ENCODE results near the gene RPL22. TPM values are rescaled to one million over a fixed set of nuclear protein-coding genes. Genes with fewer than 3 reads are reported as not detected.
A peak's percentile ranks its signal among the peaks of the same experiment; 100 is the strongest.

Gene RPL22
- total RNA-seq, 1 experiment from 2014 or later = 441 TPM

- ChIA-PET POLR2A (no interaction called here), CTCF (interaction anchor here (0.6 to 2.6 kb wide), 10 partner anchors 10 to 137 kb away, joined by 3 to 15 read pairs (median 4); no protein-coding TSS in a partner anchor)
- Mint-ChIP-seq H3K36me3 (no peaks in the 10 kb centered on the region), H3K27me3 (ENCODE audit: low read depth) (peaks cover 3% of the 10 kb centered on the region; the same call in 1 of the 2 replicates), H3K27ac (no peak overlapping the region), H3K9me3 (no peaks in the 10 kb centered on the region), H3K4me1 (no peaks in the 10 kb centered on the region), H3K4me3 (no peak overlapping the region)
- peak; percentile 96 for TF ChIP-seq GABPB1 (CRISPR knock-in tag; IDR thresholded peaks at IDR 0.05)
- no peak for TF ChIP-seq CDX4 (CRISPR knock-in tag; IDR thresholded peaks at IDR 0.05; ENCODE audit: borderline replicate concordance)
- ATAC-seq (no peak), DNase-seq (ENCODE audit: low spot score) (no peak)
These were observed 28.6 kb downstream of the RPL22 start for GRCh38 chr1:6170742-6171201.

GRCh38 chr1:6170116-6170741, 29.2 kb downstream of the RPL22 start:
- Mint-ChIP-seq H3K36me3 (no peaks in the 10 kb centered on the region), H3K4me1 (no peaks in the 10 kb centered on the region), H3K4me3 (no peak overlapping the region), H3K27ac (no peak overlapping the region), H3K27me3 (ENCODE audit: low read depth) (peaks cover 3% of the 10 kb centered on the region; the same call in 1 of the 2 replicates), H3K9me3 (no peaks in the 10 kb centered on the region)
- TF ChIP-seq ZNF121 (CRISPR knock-in tag; IDR thresholded peaks at IDR 0.05) (no peak), USF1 (CRISPR knock-in tag; IDR thresholded peaks at IDR 0.05) (no peak), TP53 (CRISPR knock-in tag; IDR thresholded peaks at IDR 0.05) (no peak), ZNF396 (CRISPR knock-in tag; IDR thresholded peaks at IDR 0.05; ENCODE audit: borderline replicate concordance) (no peak), AR (CRISPR knock-in tag; IDR thresholded peaks at IDR 0.05) (no peak), ZNF671 (CRISPR knock-in tag; IDR thresholded peaks at IDR 0.05) (no peak), AFF4 (CRISPR knock-in tag; IDR thresholded peaks at IDR 0.05; ENCODE audit: borderline replicate concordance) (no peak), ZNF263 (CRISPR knock-in tag; IDR thresholded peaks at IDR 0.05; ENCODE audit: low read depth) (no peak), MAX (CRISPR knock-in tag; IDR thresholded peaks at IDR 0.05) (no peak)
- DNase-seq (ENCODE audit: low spot score) (no peak), ATAC-seq (no peak)
- POLR2A ChIA-PET = no interaction called here
- CTCF ChIA-PET = interaction anchor here (0.6 to 2.6 kb wide), 6 partner anchors 9 to 1531 kb away, joined by 3 to 15 read pairs (median 4); no protein-coding TSS in a partner anchor

GRCh38 chr1:6168947-6169586, 30.3 kb downstream of the RPL22 start:
- ATAC-seq = no peak
- POLR2A ChIA-PET = no interaction called here

More at GRCh38 chr1:6168947-6169586, 30.3 kb downstream of the RPL22 start:
- TF ChIP-seq E2F1 (CRISPR knock-in tag; IDR thresholded peaks at IDR 0.05) (no peak), RELA (CRISPR knock-in tag; IDR thresholded peaks at IDR 0.05; ENCODE audit: borderline replicate concordance) (no peak), FOXK1 (CRISPR knock-in tag; IDR thresholded peaks at IDR 0.05) (no peak), JAZF1 (CRISPR knock-in tag; IDR thresholded peaks at IDR 0.05) (no peak), SP1 (CRISPR knock-in tag; conservative IDR thresholded peaks at IDR 0.05) (no peak), SMAD4 (CRISPR knock-in tag; IDR thresholded peaks at IDR 0.05) (no peak), NFYB (CRISPR knock-in tag; conservative IDR thresholded peaks at IDR 0.05; ENCODE audit: low read depth) (no peak), FOXP1 (CRISPR knock-in tag; IDR thresholded peaks at IDR 0.05; ENCODE audit: borderline replicate concordance) (no peak), CBFB (CRISPR knock-in tag; IDR thresholded peaks at IDR 0.05; ENCODE audit: low read depth) (no peak), TP53 (CRISPR knock-in tag; IDR thresholded peaks at IDR 0.05) (no peak)
- DNase-seq (ENCODE audit: low spot score) = no peak
- H3K27ac Mint-ChIP-seq = no peak overlapping the region
- no peaks in the 10 kb centered on the region for H3K9me3 Mint-ChIP-seq
- no peaks in the 10 kb centered on the region for H3K4me1 Mint-ChIP-seq
- H3K27me3 Mint-ChIP-seq (ENCODE audit: low read depth) = peaks cover 3% of the 10 kb centered on the region; the same call in 1 of the 2 replicates
- H3K36me3 Mint-ChIP-seq = no peaks in the 10 kb centered on the region
- CTCF ChIA-PET = interaction anchor here (1.1 to 1.7 kb wide), 3 partner anchors 36 to 60 kb away, joined by 3 to 5 read pairs (median 4); no protein-coding TSS in a partner anchor
- no peak overlapping the region for H3K4me3 Mint-ChIP-seq
